ENCODE measurements around the gene KCNMB1. TPM values are rescaled to one million over a fixed set of nuclear protein-coding genes. Genes with fewer than 3 reads are reported as not detected.

Gene KCNMB1
- total RNA-seq, 1 donor from 2014 or later = 0.20 TPM

- DNase-seq (ENCODE audit: low spot score in 2 of 2, unreplicated experiment in 2 of 2) = no peak
- Mint-ChIP-seq H3K27ac (no peak overlapping the region), H3K4me3 (no peak overlapping the region), H3K27me3 (ENCODE audit: low read depth) (peaks cover 7% of the 10 kb centered on the region), H3K36me3 (no peaks in the 10 kb centered on the region), H3K9me3 (no peaks in the 10 kb centered on the region), H3K4me1 (peaks cover 9% of the 10 kb centered on the region)
- TF ChIP-seq CTCF (IDR thresholded peaks at IDR 0.05; ENCODE audit: unreplicated experiment) = no peak
Measured at GRCh38 chr5:170408877-170409660, 19.9 kb upstream of the KCNMB1 start.

GRCh38 chr5:170408226-170408625, 19.1 kb upstream of the KCNMB1 start:
- H3K9me3 Mint-ChIP-seq = no peaks in the 10 kb centered on the region
- peaks cover 9% of the 10 kb centered on the region for H3K4me1 Mint-ChIP-seq
- H3K4me3 Mint-ChIP-seq = no peak overlapping the region
- H3K27ac Mint-ChIP-seq = no peak overlapping the region
- TF ChIP-seq CTCF (IDR thresholded peaks at IDR 0.05; ENCODE audit: unreplicated experiment) = no peak
- peaks cover 9% of the 10 kb centered on the region for H3K27me3 Mint-ChIP-seq (ENCODE audit: low read depth)
- DNase-seq (ENCODE audit: low spot score in 2 of 2, unreplicated experiment in 2 of 2) = no peak
- H3K36me3 Mint-ChIP-seq = no peaks in the 10 kb centered on the region

GRCh38 chr5:170407062-170407461, 17.9 kb upstream of the KCNMB1 start:
- Mint-ChIP-seq H3K9me3 (peaks cover 4% of the 10 kb centered on the region), H3K27ac (no peak overlapping the region), H3K4me1 (peaks cover 9% of the 10 kb centered on the region), H3K27me3 (ENCODE audit: low read depth) (peaks cover 9% of the 10 kb centered on the region), H3K36me3 (no peaks in the 10 kb centered on the region), H3K4me3 (no peak overlapping the region)
- DNase-seq (ENCODE audit: low spot score in 2 of 2, unreplicated experiment in 2 of 2) = no peak
- no peak for TF ChIP-seq CTCF (IDR thresholded peaks at IDR 0.05; ENCODE audit: unreplicated experiment)

GRCh38 chr5:170405817-170406216, 16.6 kb upstream of the KCNMB1 start:
- H3K4me1 Mint-ChIP-seq = peaks cover 9% of the 10 kb centered on the region

GRCh38 chr5:170404398-170404797, 15.2 kb upstream of the KCNMB1 start:
- Mint-ChIP-seq H3K9me3 (peaks cover 7% of the 10 kb centered on the region), H3K36me3 (no peaks in the 10 kb centered on the region), H3K4me3 (no peak overlapping the region), H3K27me3 (ENCODE audit: low read depth) (peaks cover 8% of the 10 kb centered on the region), H3K27ac (no peak overlapping the region), H3K4me1 (peaks cover 9% of the 10 kb centered on the region)
- TF ChIP-seq CTCF (IDR thresholded peaks at IDR 0.05; ENCODE audit: unreplicated experiment) = no peak
- DNase-seq (ENCODE audit: low spot score in 2 of 2, unreplicated experiment in 2 of 2) = no peak

More at GRCh38 chr5:170405817-170406216, 16.6 kb upstream of the KCNMB1 start:
- Mint-ChIP-seq H3K27me3 (ENCODE audit: low read depth) (peaks cover 9% of the 10 kb centered on the region), H3K4me3 (no peak overlapping the region), H3K9me3 (peaks cover 7% of the 10 kb centered on the region), H3K27ac (no peak overlapping the region), H3K36me3 (no peaks in the 10 kb centered on the region)
- TF ChIP-seq CTCF (IDR thresholded peaks at IDR 0.05; ENCODE audit: unreplicated experiment) = no peak
- no peak for DNase-seq (ENCODE audit: low spot score in 2 of 2, unreplicated experiment in 2 of 2)

All from mesothelial cell of epicardium (in vitro differentiated cells).